NCI-H2196 treated with DMSO at 0.1 percent for 48 hours (cell line): ENCODE results near the gene MYDGF.

Experiments
- DNase-seq: peaks from one replicate; lab custom pipeline; 2025; ENCODE audit not compliant: unreplicated experiment; lab: John Stamatoyannopoulos, UW

Gene MYDGF

DNA sequence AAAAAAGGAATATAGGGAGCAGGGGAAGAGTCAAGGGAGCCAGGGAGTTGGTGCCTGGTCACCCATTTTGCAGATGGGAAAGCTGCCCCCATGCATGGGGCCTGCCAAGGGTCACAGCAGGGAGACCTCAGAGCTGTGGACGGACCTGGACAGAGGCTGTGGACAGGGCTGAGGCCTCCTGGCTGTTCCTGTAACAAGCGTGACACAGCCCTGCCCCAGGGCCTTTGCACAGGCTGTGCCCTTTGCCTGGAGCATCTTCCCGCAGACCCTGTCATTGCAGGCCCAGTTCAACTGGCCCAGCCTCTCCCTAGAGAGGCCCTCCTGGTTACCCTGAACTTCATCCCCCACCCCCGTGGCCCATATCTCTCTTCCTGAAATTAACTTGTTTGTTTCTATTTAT, 24.4 kb downstream of the MYDGF start:
- DNase-seq = no peak

DNA sequence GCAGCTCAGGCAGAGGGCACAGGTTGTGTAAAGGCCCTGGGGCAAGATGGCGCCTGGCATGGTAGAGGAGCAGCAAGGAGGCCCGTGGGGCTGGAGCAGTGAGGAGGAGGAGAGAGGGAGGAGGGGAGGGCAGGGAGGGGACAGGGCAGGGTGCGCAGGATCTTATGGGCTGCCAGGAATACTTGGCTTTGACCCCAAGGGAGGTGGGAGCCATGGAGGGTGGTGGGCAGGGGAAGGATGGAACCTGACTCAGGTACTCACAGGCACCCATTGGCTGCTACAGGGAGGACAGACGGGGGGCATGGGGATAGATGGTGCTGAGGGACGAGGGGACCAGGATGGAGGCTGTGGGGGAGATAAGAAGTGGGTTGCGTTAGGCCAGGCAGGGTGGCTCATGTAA, 27.5 kb downstream of the MYDGF start:
- no peak for DNase-seq

DNA sequence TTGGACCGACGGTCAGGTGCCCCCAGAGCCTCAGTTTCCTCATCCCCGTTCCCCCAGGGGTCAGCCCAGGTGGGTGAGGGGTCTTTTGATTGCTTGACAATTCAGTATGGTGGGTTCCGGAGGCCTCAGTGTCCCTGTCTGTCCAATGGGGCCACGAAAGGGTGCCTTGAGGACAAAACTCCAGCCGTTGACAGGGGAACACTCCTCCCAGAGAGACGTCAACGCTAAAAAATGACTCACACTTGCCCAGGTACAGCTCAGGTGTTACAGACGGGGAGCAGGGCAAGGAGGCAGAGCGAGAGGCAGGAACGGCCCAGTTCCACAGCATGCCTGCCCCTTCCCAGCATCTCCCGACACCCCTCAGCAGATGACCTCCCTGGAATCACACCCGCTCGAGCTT, 29.0 kb downstream of the MYDGF start:
- no peak for DNase-seq

DNA sequence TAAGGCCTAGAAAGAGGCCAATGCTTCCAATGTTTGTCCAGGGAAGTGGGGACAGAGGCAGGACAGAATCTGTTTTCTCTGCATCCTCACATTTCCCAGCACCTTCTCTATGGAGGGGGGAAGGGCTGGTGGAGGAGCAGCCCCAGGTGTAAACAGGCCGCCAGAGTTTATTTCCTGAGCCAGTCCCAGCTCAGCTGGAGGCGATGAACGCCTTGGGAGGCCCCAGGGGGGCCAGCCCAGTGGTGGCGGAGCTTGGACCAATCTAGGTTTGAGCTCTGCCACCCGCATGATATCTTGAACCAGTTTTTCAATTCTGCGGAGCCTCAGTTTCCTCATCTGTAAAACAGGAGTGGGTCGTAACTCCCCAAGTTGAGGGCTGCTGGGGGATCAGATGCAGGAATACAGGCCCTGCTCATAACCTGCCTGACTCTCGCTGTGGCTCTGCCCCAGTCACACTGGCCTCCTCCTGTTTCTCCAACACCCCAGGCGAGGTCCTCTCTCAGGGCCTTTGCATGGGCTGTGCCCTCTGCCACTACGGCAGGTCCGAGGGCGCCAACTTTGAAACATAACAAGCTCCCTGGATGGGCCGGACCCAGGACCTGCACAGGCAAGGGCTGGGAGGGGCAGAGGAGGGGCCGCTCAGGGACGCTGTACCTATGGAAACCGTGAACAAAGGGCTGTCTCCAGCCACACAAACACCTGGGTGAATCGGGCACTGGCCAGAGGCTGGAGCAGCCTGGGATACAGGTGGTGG, 29.7 kb downstream of the MYDGF start:
- no peak for DNase-seq

DNA sequence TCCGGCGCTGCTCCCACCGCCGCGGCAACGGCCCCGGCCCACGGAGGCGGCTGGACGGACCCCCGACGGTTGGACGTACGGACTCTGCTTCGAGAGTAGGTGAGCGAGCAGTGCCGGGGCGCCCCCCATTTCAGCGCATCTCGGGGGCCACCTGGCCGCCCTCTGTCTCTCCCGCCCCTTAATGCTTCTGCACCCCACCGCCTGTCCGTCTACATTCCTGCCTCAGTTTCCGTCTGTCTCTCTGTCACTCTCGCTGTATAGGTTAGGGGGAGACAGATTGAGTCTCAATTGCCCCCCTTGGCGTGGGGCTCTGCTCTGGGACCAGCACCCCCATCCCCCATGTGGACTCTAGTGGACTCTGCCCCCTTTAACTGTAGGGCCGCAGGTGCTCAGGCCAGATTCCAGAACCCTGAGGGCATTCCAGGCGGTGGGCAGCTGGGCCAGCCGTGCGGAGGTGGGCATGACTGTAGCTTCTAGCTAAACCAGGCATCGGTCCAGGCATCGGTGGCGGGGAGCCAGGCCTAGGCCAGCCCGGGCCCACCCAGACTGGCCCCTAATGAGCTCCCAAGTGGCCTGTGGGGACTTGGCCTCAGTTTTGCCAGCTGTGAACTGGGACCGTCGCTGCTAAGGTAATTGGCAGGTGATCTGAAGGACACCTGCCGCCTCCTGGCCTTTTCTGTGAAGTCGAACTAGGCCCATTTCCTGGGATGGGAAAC, 30.5 kb downstream of the MYDGF start:
- DNase-seq = no peak

DNA sequence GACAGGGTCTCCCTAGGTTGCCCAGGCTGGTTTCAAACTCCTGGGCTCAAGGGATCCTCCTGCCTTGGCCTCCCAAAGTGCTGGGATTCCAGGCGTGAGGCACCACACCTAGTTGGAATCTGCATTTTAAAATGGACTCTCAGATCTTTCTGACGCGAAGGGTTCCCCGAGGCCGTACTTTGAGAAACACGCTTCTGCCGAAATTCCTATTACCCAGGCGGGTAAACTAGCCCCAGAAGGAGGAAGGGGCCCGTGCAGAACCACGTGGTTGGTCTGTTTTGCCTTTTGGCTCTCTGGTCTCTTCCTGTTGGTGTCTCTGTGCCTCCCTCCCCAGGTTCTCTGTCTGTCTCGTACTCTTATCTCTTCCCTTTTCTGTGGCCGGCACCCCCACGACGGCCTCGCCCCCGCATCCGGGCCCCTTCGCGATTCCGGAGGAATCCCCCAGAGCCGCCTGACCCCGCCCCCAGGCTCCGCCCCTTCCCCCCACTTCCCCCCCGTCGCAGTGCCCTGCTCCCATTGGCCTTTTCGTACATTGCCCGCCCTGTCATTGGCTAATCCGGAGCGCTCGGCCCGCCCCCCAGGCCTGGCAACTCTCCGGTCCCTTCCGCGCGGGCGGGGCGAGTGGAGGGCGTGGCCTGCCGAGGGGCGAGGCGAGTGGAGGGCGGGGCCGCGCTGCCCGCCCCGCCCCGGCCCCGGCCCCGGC, 31.2 kb downstream of the MYDGF start, which contains the start of gene TNFAIP8L1:
Gene TNFAIP8L1 (plus strand): TSS at position 689 of the 703 bp plus-strand sequence. CDS start 12,354 bp downstream, outside the sequence.
- DNase-seq = peak; percentile 90

DNA sequence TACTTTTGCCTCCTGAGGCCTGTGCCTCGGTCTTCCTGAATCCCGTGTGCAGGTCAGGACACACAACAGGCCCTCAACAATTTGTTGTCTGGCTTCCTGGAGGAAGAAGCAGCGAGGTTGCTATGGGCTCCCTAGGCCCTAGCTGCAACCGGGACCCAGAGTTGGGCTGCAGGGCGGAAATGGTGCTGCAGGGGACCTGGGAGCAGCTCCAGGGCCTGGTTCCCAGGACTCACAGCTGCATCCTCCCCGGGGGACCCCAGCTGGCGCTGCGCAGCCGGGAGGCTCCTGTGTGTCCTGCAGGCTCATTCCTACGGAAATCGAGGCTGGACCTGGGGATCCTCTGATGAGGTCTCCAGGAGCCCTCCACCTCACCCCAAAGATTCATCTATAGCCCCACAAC, 31.8 kb downstream of the MYDGF start:
- DNase-seq = no peak

DNA sequence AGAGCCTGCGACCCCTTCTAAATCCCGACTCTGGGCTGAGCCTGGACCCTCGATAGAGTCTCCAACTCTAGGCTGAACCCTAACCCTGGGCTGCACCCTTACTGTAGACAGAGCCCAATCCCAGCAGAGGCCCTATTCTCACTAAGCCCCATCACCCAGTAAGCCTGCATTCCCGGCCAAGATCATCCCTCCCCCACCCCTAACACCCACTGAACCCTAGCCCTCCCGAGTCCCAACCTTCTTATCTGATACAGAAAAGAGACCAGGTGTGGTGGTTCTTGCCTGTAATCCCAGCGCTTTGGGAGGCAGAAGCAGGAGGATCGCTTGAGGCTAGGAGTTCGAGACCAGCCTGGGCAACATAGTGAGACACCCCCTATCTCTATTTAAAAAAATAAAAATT, 33.4 kb downstream of the MYDGF start:
- DNase-seq = no peak

DNA sequence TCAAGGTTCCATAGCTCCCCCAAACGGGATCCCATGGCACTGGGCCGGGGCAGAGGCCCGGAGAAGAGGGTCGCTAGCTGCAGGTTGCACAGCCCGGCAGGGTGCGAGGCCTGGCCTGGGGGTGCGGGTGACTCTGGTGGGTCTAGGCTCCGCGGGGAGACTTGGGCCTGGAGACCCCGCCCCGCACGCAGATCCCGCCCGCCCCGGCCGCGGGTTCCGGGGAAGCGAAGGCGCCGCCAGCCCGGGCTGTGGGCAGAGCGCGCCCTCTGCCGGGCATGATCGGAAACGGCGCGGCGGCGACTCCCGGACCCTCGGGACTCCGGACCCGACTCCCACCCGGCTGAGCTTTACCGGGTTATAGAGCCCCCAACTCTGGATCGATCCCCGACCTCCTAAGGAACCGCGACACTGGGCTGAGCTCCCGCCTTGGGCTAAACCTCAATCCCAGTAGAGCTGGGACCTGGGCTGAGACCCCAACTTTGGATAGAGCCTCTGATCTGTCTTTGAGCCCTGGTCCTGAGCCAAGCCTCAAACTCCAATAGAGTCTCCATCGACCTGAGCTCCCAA, 33.9 kb downstream of the MYDGF start:
- peak; percentile 43 for DNase-seq

DNA sequence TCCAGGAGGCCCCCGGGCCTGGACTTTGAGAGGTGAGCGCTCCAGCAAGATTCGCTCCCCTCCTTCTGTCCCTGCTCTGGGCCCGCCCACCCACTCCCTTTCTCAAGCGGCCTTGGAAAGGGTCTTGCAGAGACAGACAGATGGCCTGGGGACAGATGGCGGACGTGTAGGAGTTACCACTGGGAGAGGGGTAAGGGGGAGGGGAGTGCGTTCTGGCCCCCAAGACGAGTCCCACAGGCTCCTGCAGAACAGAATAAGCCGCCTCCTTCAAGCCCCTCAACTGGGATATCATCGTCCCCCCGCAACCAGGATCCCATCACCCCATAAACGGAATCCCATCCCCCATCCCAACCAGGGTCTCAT, 34.4 kb downstream of the MYDGF start:
- DNase-seq = no peak

DNA sequence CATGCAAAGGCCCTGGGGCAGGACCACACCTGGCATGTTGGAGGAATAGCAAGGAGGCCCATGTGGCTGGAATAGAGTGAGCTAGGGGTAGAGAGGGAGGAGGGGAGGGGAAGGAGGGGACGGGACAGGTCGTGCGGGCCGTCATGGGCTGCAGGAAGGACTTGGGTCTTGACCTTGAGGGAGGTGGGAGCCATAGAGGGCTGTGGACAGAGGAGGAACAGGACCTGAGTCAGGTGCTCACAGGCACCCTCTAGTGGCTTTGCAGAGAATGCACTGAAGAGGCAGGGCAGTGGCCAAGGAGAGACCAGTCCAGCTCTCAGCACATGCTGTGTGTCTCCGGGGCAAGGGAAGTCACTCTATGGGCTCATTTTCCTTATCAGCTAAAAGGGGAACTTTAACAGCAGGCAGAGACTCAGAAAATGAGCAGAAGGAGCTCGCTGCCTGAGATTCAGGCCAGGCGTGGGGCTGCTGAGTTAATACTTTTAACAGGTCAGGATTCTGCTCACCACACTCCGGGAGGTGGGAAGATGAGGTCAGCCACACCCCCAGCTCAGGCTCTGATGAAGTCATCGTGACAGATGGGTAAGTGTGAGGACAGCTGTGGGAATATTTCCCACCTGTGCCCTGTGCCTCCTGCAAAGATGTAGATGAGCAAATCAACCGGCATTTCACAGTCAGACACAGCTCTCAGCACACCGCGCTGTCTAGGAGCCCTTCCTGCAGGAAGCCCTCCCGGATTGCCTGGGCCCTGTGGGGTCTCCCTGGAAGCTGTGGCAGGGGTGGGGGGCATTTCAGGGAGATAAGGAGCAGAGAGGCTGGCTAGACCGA, 36.8 kb downstream of the MYDGF start:
- peak; percentile 46 for DNase-seq

DNA sequence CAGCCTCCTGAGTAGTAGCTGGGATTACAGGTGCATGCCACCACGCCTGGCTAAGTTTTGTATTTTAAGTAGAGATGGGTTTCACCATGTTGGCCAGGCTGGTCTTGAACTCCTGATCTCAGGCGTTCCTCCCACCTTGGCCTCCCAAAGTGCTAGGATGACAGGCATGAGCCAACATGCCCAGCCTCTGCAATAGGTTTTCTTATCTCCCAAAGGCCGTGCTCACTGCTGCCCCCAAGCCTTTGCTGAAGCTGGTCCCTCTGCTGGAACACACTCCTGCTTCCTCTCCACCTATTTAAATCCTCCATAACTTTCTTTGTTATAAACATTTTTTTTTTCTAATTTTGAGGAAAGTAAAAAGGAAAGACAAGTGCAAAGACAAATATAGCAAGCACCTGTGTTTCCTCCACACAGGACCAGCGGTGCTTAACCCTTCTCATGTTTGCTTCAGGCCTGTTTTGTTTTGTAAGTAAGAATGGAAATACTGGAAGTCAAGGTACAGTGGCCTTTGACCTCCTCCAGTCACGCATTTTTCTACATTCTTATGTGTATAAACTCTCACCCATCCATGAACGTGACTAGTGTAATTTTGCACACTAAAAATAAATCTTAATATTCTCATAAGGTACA, 45.3 kb downstream of the MYDGF start:
- DNase-seq = peak; percentile 20

DNA sequence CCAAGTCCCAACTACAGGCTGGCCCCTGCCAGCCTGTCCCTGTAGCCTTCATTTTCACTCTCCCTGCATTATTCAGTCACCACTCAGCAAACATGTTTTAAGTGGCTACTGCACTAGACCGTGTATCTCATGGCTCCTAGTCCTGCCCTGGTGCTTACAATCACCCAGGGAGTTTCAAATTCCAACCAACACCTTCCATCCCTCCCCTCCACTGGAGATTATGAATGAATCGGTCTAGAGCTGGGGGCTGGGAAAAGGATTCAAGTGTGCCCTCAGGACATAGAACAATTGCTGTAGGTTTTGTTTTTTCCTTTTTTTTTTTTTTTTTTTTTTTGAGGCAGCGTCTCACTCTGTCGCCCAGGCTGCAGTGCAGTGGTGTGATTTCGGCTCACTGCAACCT, 45.8 kb downstream of the MYDGF start:
- DNase-seq = no peak

DNA sequence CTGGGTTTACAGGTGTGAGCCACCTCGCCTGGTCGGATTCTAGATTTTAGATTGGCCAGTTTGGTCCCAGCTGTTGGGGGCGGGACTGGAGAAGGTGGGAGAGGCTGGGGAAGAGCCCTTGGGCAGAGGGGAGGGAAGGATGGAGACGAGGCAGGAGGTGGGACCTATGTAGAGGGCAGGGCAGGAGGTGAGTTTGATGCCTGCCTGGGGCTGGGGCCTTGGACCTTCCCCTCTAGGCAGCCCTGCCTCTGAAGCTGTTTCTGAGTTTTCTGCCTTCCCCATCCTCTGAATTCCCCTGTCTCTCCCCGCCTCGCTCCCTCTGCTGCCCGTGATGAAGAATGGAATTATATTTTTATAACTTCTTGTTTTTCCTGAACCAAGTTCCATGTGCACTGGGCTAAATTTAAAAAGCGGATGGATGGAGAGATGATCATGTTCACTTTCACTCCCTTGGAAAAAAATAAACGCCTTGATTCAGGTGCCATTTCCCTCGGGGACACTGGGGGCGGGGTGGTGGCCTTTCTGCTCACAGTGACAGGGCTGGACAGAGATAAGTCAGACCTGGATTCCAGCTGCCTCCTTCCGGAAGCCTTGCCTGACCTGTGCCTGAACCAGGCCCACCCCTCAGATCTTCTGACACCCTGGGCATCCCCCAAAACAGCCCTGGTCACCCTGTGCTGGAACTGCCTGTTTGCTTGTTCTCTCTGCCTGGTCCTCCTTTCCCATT, 47.3 kb downstream of the MYDGF start:
- DNase-seq = no peak

DNA sequence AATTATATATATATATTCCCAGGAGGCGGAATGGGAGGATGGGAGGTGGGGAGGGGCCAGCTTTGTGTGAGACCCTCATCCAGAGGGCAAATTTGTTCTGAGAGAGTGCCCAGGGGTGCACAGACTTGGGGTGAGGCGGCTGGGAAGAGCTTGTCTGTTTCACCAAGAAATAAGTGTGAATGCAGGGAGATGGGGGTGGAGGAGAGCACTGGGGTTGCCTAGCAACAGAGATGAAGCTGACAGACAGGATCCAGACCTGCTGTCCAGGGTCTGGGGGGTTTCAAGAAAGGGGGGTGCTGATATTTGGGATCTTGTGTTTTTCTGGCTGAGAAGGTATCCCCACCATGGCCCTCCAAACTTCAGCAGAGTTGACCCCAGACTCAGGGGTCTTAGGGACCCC, 49.5 kb downstream of the MYDGF start:
- no peak for DNase-seq

DNA sequence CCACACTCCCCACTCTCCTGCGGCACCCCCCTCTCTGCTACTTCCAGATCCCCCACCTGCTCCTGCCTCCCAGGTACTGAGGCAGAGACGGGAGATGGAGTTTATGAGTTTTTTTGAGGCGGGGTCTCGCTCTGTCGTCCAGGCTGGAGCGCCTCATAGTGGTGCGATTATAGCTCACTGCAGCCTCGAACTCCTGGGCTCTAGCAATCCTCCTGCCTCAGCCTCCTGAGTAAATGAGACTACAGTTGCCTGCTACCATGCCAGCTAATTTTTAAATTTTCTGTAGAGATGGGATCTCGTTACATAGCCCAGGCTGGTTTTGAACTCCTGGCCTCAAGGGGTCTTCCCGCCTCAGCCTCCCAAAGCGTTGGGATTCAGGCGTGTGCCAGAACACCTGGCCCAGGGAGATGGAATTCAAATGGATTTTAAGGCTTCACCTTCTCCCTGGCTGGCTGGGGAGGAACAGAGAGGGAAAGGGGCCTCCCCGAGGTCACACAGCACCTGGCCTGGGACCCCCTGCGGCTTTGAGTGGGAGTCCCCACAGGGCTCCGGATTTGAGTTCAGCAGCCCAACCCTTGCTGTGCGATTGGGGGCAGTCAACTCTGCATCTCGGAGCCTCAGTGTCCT, 50.4 kb downstream of the MYDGF start:
- DNase-seq = no peak

DNA sequence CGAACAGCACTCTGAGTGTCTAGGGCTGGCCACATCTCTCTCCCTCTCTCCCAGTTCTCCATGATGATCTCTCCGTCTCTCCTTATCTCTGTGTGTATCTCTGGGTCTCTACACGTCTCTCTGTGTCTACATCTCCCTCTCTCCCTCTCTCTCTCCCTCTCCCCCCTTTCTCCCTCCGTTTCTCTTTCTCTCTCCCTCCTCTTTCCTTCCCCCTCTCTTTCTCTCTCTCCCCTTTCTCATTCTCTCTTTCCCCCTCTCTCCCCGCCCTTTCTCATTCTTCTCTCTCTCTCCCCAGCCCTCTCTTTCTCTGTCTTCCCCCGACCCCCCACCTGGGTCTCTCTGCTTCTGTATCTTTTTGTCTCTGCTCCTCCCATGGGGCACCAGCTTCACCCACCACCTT, 52.1 kb downstream of the MYDGF start:
- DNase-seq = no peak

DNA sequence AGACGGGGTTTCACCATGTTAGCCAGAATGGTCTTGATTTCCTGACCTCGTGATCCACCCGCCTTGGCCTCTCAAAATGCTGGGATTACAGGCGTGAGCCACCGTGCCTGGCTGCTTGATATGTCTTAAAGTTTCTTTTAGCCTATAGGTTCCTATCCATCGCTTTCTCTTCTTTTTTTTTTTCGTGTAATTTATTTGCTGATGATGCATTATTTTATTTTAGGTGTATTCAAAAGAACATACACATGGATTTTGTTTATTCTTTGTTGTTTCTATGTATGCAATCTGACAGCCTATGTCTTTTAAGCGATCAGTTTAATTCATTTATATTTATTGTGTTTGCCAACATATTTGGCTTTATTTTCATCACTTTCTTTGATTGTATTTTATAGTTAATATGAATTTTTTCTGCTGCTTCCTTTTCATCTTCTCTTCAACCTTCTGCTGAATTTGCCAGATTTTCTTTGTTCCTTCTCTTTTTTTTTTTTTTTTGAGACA, 56.8 kb downstream of the MYDGF start:
- DNase-seq = no peak

DNA sequence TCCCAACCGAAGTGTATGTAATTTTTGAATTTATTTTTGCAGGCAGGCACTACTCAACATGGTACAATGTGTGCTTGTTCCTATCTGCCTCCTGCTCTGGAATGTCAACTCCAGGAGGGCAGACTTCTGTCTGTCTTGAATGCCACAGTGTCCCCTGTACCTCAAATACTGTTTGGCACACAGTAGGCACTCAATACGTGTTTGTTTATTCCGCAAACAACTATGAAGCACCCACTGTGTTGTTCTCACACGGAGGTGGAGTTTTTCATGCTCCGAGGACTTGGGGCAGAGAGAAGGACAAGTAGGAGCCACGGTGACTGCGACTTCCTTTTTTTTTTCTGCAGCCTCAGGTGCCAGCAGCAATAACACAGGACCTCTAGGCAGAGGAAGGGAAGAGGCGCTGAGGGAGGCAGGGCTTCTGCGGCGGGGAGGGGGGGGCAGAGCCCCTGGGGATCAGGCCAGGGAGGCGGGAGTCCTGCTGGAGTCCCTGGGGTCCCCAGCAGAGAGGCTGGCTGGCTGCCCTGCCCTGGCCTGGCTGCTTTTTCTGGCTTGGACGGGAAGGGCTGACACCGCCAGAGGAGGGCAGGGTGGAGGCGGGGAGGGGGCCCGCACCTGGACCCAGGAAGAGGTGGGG, 60.1 kb downstream of the MYDGF start:
- no peak for DNase-seq
